Activated CD8-positive, alpha-beta memory T cell treated with anti-CD3 and anti-CD28 coated beads, Interleukin-2, amount 50 U/mL, for 24 hours (primary cell): ENCODE data around the gene FXYD3.

ENCODE experiments used
- DNase-seq: peaks from one replicate; pipeline ENCODE4 v3.0.0-alpha.2; 2020; ENCODE audit errors: extremely low read depth

The FXYD3 gene

GRCh38 chr19:35115177-35115951, at the start of gene FXYD3:
TSS of gene FXYD3 (plus strand) at chr19:35115823. CDS start at chr19:35119377, 3,554 bp downstream.
- DNase-seq, result no peak

GRCh38 chr19:35066121-35066520, 49.5 kb upstream of the FXYD3 start:
- DNase-seq, result no peak

GRCh38 chr19:35066691-35067563, 48.7 kb upstream of the FXYD3 start:
- DNase-seq, result peak; percentile 79

- DNase-seq, result no peak
Observed at GRCh38 chr19:35068941-35069634, 46.5 kb upstream of the FXYD3 start.

- no peak for DNase-seq
Observed at GRCh38 chr19:35069696-35070095, 45.9 kb upstream of the FXYD3 start.

GRCh38 chr19:35070471-35070870, 45.2 kb upstream of the FXYD3 start:
- no peak for DNase-seq

GRCh38 chr19:35073516-35073915, 42.1 kb upstream of the FXYD3 start:
- DNase-seq, result no peak

GRCh38 chr19:35073941-35074340, 41.7 kb upstream of the FXYD3 start:
- DNase-seq, result no peak

- no peak for DNase-seq
Observed at GRCh38 chr19:35074426-35075201, 41.0 kb upstream of the FXYD3 start.

GRCh38 chr19:35075202-35076025, 40.2 kb upstream of the FXYD3 start:
- no peak for DNase-seq

DNA sequence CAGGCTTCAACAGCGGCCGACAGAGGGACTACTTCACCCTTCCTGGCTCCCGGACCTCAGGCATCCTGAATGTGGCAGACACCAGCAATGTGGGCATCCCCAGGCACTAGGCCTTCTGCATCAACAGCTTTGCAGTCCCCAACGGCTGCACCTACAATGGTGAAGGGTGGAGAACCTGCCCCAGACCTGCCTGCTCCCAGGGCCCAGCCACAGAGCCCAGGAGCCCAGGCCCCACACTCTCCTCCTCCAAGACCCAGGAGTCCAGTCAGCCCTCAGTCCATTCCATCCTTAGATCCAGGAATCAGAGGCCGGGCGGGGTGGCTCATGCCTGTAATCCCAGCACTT, 39.6 kb upstream of the FXYD3 start:
- no peak for DNase-seq

DNA sequence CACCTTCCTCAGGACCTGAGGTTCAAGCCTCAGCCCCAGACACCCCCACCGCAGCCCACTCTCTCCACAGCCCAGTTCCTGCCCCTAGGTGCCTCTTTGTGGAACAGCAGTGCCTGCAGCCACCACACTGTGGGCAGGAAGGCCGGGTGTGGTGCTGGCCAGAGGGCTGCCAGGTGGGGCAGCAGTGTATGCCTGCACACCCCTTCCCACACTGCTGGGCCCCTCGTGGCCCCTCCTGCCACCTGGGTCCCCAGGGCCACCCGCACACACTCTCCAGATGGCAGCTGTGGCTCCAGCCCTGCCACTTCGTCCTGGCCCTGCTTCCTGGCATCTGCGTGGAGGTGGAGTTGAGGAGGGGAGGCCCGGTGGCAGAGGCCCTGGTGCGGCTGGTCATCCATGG, 39.0 kb upstream of the FXYD3 start:
- DNase-seq, result no peak

DNA sequence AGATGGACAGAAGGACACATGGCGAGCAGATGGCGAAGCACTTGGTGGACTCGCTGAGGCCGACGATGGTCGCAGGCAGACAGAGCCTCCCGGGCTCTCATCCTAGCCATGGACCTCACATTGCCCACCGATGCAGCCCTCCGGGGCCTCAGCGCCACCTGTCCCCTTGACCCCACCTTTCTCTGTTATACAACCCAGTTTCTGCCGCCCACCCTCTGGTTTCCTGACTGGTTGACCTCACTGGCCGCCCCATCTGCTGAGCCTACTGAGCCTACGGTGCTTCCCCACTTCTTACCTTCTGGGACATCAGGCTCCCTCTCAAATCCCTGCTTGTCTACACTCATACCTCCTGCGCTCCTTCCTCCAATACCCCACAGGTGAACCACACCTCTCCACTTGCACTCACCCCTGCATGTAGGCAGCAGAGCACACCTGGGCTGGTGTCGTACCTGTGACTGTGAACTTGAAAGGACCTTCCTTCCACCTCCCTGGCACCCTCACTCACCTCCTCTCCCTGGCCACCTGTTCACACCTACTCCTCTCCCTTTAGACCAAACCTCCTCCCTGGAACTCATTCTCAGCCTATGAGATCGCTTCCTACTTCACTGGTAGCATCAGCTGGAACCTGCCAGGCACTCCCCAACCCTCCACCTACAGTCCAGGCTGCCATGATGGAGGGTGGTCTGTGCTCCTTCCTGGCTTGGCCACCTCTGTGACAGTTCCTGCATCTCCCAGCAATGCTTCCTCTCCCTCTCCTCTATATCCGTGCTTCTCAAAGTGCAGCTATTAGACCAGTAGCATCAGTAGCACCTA, 38.0 kb upstream of the FXYD3 start:
- DNase-seq, result no peak

GRCh38 chr19:35079826-35080225, 35.8 kb upstream of the FXYD3 start:
- no peak for DNase-seq

- DNase-seq, result no peak
Observed at GRCh38 chr19:35080613-35081170, 34.9 kb upstream of the FXYD3 start.

DNA sequence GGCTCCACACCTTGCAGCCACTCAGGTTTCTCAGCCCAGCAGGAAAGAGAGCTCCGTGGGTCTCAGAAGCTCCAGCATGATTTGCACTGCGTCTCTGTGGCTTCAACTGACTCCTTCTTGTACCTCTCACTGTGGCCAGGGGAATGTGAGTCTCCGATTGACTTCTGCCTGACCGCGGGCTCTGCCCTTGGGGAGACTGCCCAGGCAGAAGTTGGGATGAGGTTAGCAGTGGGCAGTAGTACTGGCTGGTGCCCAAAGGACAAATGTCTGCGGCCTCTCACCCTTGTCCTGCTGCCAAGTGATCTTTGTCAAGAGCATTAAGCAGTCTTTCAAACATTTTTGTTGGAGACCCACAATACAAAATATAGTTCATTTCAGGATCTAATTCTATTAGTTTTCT, 34.4 kb upstream of the FXYD3 start:
- DNase-seq, result no peak

DNA sequence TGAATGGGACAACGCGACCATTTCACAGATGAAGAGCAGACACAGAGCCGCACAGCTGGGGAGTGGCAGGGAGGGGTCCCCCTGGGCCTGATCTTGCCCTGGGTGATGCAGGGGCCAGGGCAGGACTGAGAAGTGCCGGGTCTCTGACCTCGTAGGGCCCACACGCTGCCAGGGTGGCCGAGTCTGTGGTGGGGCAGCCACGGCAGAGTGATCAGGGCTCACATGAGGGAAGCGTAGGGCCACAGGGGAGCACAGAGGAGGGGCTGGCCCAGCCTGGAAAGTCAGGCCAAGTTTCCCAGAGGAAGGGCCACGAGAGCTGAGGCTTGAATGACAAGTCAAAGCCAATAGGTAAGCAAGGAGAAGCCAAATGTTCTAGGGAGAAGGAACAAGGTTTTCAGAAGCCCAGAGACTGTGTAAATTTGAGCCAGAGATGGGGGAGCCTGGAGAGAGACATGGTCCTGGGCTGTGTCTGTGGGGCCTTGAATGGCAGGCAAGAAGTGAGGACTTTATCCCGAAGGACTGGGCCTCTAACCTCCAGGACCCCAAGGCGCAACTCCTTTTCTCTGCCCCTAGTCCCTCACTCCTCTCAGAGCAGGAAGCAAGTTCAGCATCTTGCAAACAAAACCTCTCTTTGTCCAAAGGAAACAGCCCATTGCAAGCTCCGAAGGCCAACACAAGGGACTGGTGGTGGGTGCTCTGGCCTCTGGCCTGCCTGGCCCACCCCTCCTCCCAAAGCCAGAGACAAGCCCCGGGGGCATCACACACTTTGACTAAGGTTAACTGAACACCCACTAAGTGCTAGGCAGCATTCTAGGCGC, 31.7 kb upstream of the FXYD3 start:
- DNase-seq, result no peak

GRCh38 chr19:35084509-35084762, 31.2 kb upstream of the FXYD3 start:
- DNase-seq, result no peak

DNA sequence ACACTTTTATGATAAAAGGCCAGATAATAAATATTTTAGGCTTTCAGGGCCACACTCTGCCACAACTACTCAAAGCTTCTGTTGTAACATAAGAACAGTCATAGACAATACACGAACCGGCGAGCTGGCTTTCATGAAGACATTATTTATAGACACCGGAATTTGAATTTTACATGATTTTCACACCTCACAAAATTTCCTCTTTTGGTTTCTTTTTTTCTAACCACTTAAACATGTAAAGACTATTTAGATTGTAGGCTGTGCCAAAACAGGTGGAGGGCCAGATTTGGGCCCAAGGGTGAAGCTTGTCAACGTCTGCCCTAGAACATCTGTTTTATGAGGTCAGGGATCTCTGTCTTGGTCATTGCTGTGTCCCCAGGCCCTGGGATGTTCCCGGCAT, 29.7 kb upstream of the FXYD3 start:
- DNase-seq, result no peak
